ENCODE measurements around the gene RHO. TPM values are rescaled to one million over a fixed set of nuclear protein-coding genes. Genes with fewer than 3 reads are reported as not detected.

RHO gene
- total and polyA plus RNA-seq, 2 donors (not counting 3 experiments of a cell fraction or from before 2014, with no cell fraction given), result not detected

DNA sequence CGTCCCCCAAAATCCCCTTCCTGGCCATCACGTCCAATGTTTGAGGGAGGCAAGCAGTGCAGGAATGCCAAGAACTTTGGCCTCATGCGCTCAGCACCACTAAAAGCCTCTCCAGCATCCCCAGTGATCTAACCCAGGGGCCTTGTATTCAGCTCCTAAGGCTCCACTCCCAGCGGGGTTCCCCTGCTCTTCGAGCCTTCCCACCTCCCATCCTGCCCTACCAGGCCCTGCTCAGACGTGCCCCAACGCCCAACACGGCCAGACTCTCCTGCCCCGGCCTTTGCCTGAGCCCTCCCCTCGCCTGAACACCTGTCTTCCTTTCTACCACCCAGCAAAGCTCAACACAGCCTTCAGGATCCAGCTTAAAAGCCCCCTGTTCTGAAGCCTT is 47.6 kb downstream of the RHO start:
- Histone ChIP-seq H3K36me3 (ENCODE audit: control insufficient read depth in 2 of 2, extremely low read depth in 1 of 2, insufficient read depth in 2 of 2, low read length in 2 of 2) (peaks cover 29 to 86% of the 10 kb centered on the region in 2 experiments), H3K79me2 (ENCODE audit: control insufficient read depth, insufficient read depth, low read length) (peaks cover 9% of the 10 kb centered on the region), H3K27ac (ENCODE audit: insufficient read depth, low read depth, low read length) (peak overlapping the region; percentile 52), H3K9me1 (replicated peaks; ENCODE audit: control insufficient read depth, extremely low read depth, insufficient read depth, low read length) (no peaks in the 10 kb centered on the region), H3K27me3 (ENCODE audit: control insufficient read depth in 2 of 2, insufficient read depth in 2 of 2, low read length in 2 of 2) (no peaks in the 10 kb centered on the region), H3K9me3 (replicated peaks; ENCODE audit: control insufficient read depth, insufficient read depth, low read length) (no peaks in the 10 kb centered on the region), H3K9ac (replicated peaks; ENCODE audit: extremely low read depth, insufficient read depth, low read length) (no peak overlapping the region), H2AFZ (ENCODE audit: low read depth, low read length) (no peak overlapping the region), H3K4me3 (replicated peaks in 1 of 3; ENCODE audit: insufficient read depth in 1 of 3, low read depth in 1 of 3, low read length in 3 of 3) (no peak overlapping the region), H4K20me1 (replicated peaks; ENCODE audit: control insufficient read depth, extremely low read depth, insufficient read depth, low read length) (no peaks in the 10 kb centered on the region), H3K4me1 (ENCODE audit: control insufficient read depth, extremely low read depth, insufficient read depth, low read length) (peaks cover 12% of the 10 kb centered on the region), H3K4me2 (ENCODE audit: insufficient read depth, low read length) (no peak overlapping the region)
- no TSS peak for BruUV-seq (replicated peaks)
- ChIA-PET POLR2A (no interaction called here), CTCF (interaction anchor here (1.0 to 2.8 kb wide), 4 partner anchors 17 to 192 kb away, joined by 3 to 10 read pairs (median 6); no protein-coding TSS in a partner anchor)
- DNase-seq (ENCODE audit: low read depth, low spot score) (no peak), FAIRE-seq (no peak)
- intact Hi-C loops (cut with micrococcal nuclease), result no loop called here
- TF ChIP-seq CTCF (IDR thresholded peaks at IDR 0.05; ENCODE audit: extremely low read depth in 1 of 2, insufficient read depth in 1 of 2, low read depth in 1 of 2, low read length in 2 of 2) (no peak), POLR2A (IDR thresholded peaks at IDR 0.05; ENCODE audit: low read depth, low read length) (peak; percentile 52)
- dilution Hi-C loops (cut with MboI; ENCODE audit: extremely low pct_ligation_motif_present, low sequenced_read_pairs), result no loop called here

- ChIA-PET CTCF (interaction anchor here (0.8 to 2.8 kb wide), 6 partner anchors 10 to 193 kb away, joined by 3 to 10 read pairs (median 4); no protein-coding TSS in a partner anchor), POLR2A (no interaction called here)
These were observed 48.3 kb downstream of the RHO start for GRCh38 chr3:129576514-129577352.

More at GRCh38 chr3:129576514-129577352, 48.3 kb downstream of the RHO start:
- Histone ChIP-seq H3K79me2 (ENCODE audit: control insufficient read depth, insufficient read depth, low read length) (peaks cover 15% of the 10 kb centered on the region), H3K27me3 (ENCODE audit: control insufficient read depth in 2 of 2, insufficient read depth in 2 of 2, low read length in 2 of 2) (no peaks in the 10 kb centered on the region), H3K4me1 (ENCODE audit: control insufficient read depth, extremely low read depth, insufficient read depth, low read length) (peaks cover 12% of the 10 kb centered on the region), H3K4me3 (replicated peaks in 1 of 3; ENCODE audit: insufficient read depth in 1 of 3, low read depth in 1 of 3, low read length in 3 of 3) (no peak overlapping the region), H3K9ac (replicated peaks; ENCODE audit: extremely low read depth, insufficient read depth, low read length) (no peak overlapping the region), H4K20me1 (replicated peaks; ENCODE audit: control insufficient read depth, extremely low read depth, insufficient read depth, low read length) (no peaks in the 10 kb centered on the region), H3K9me3 (replicated peaks; ENCODE audit: control insufficient read depth, insufficient read depth, low read length) (no peaks in the 10 kb centered on the region), H3K4me2 (ENCODE audit: insufficient read depth, low read length) (no peak overlapping the region), H2AFZ (ENCODE audit: low read depth, low read length) (no peak overlapping the region), H3K36me3 (ENCODE audit: control insufficient read depth in 2 of 2, extremely low read depth in 1 of 2, insufficient read depth in 2 of 2, low read length in 2 of 2) (peaks cover 30 to 85% of the 10 kb centered on the region in 2 experiments), H3K27ac (ENCODE audit: insufficient read depth, low read depth, low read length) (peak overlapping the region; percentile 52), H3K9me1 (replicated peaks; ENCODE audit: control insufficient read depth, extremely low read depth, insufficient read depth, low read length) (no peaks in the 10 kb centered on the region)
- TF ChIP-seq GATA2 (IDR thresholded peaks at IDR 0.05; ENCODE audit: insufficient read depth, insufficient read length, low read depth, low read length), result no peak
- TF ChIP-seq EZH2 (IDR thresholded peaks at IDR 0.05; ENCODE audit: borderline replicate concordance, low read depth, low read length, severe bottlenecking), result no peak
- no peak for TF ChIP-seq POLR2AphosphoS5 (IDR thresholded peaks at IDR 0.05; ENCODE audit: insufficient read depth, low read depth, low read length)
- TF ChIP-seq CTCF (IDR thresholded peaks at IDR 0.05; ENCODE audit: extremely low read depth in 1 of 2, insufficient read depth in 1 of 2, low read depth in 1 of 2, low read length in 2 of 2), result no peak
- no peak for TF ChIP-seq MYC (IDR thresholded peaks at IDR 0.05; ENCODE audit: low read depth, low read length)
- no peak for TF ChIP-seq POLR2A (IDR thresholded peaks at IDR 0.05; ENCODE audit: low read depth, low read length)
- TF ChIP-seq, protein P1, sequence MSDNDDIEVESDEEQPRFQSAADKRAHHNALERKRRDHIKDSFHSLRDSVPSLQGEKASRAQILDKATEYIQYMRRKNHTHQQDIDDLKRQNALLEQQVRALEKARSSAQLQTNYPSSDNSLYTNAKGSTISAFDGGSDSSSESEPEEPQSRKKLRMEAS (IDR thresholded peaks at IDR 0.05; ENCODE audit: insufficient read depth, insufficient read length), result no peak
- TF ChIP-seq FOS (IDR thresholded peaks at IDR 0.05; ENCODE audit: borderline replicate concordance, insufficient read depth, low read length), result no peak
- TF ChIP-seq JUN (IDR thresholded peaks at IDR 0.05; ENCODE audit: borderline replicate concordance, insufficient read depth, insufficient read length, low read depth), result no peak
- FAIRE-seq, result peak; percentile 74
- intact Hi-C loops (cut with micrococcal nuclease), result no loop called here
- BruUV-seq (replicated peaks), result no TSS peak
- dilution Hi-C loops (cut with MboI; ENCODE audit: extremely low pct_ligation_motif_present, low sequenced_read_pairs), result no loop called here
- peak; percentile 37 for DNase-seq (ENCODE audit: low read depth, low spot score)

Measured in endothelial cell of umbilical vein (primary cell).